Activated naive CD4-positive, alpha-beta T cell treated with Interleukin-2 at 50 U/mL for 16 hours (primary cell): ENCODE data around the gene CTTN.

Experiments used
- DNase-seq: peaks from one replicate; pipeline ENCODE4 v3.0.0-alpha.2; 2020

The CTTN gene

DNA sequence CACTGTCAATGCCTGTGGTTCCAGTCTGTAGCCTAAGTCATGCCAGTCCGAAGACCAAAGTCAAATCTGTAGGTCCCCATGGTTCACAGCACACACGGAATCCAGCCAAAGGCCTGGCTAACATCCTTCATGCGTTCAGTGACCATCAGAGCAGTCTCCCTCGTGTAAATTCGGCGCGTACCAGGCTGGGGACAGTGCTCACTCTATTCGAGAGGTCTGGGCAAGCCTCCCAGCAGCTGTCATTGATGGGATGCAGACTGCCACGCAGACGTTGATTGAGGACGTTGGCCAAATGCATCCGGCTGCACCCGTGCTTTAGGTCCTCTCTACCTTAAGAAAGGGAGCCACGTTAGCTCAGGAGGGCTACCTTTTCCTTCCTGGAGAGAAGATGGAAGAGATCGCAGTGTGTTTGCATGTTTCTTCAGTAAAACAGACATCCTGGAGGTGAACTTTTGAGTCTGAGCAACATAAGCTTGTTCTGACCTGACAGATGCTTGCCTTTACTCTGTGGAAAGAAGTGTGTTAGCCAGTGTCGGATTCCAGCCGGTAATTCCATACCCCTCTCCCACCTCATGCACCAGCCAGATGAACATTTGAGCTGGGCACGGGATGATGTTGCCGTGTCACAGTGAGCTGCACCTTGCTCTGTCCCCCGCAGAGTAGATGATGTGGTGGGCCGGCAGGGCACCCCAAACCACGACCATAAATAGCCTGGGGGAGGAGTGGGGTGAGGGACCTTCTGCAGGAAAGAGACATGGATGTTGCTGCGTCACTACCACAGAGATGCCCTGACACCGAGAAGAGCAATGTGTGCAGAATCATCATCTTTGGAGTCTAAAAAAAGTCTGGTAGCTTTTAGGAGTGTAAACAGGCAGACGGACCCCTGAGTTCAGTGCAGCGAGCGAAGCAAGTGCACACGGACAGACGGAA is 12.2 kb downstream of the CTTN start:
- no peak for DNase-seq

- DNase-seq, result no peak
Measured at GRCh38 chr11:70411713-70412452, 13.6 kb downstream of the CTTN start.

DNA sequence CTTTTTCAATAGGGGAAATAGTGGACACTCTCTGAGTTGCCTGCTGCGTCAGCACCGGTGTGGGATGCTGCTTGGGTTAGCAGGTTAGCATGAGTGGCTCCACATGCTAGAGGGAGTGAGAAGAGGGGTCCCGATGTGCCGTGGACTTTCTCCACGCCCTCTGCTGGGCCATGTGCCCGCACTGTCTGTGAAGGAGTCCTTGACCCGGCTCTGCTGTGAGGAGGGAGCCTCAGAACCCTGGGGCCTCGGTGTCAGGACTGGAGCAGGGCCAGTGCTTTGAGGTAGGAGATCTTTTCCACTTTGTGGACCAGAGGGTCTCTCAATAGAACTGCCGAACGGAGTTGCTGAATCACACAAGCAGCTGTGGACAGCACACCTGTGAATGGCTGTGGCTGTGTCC is 14.8 kb downstream of the CTTN start:
- DNase-seq, result no peak

- no peak for DNase-seq
Measured at GRCh38 chr11:70414341-70415100, 16.2 kb downstream of the CTTN start.

DNA sequence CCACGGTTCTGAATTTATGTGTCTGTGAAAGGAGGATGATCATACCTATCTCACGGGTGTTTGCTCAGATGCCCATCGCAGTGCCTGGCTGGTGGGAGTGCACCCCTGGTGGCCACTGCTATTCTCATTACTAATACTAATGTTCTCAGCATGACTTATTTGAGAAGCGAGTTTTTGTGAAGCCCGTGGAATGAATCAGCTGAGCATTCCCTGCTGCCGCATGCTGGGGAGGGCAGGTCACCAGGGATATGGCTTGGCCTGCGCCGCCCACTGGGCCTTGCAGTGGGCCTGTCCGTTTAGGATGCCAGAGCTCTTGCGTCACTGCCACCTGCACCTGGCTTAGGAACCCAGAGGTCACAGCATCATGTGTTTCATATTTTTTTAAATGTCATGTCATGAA is 16.9 kb downstream of the CTTN start:
- DNase-seq, result no peak

DNA sequence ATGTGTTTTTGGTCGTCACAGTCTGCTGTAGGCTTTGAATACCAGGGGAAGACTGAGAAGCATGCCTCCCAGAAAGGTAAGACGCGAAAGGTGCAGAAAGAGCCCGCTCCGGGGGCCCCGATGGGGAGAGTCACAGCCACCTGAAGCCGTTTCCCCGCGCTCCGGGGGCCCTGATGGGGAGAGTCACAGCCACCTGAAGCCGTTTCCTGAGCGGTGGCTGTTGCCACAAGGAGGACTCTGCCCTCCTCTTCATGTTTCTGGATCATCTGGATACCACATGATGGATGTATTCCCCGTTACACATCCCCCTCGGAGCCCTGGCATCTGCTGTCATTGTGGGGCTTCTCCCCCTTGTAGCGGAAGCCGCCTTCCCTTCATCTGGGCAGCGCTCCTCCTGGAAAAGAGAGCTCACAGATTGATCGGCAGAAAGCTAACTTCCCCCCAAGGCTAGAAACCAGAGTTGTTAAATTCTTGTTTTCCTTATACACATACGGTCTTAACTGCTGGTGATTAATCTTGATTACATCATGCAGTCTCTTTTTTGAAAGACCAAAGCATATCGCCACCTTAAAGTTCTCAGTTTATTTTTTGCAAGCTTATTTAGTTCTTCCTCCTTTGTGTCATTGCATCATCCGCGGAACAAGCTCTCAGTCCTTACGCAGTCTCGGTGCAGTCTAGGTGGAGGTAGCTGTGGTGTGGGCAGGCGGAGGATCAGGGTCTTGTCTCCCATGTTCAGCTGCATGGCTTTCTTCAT is 17.5 kb downstream of the CTTN start:
- DNase-seq, result no peak

DNA sequence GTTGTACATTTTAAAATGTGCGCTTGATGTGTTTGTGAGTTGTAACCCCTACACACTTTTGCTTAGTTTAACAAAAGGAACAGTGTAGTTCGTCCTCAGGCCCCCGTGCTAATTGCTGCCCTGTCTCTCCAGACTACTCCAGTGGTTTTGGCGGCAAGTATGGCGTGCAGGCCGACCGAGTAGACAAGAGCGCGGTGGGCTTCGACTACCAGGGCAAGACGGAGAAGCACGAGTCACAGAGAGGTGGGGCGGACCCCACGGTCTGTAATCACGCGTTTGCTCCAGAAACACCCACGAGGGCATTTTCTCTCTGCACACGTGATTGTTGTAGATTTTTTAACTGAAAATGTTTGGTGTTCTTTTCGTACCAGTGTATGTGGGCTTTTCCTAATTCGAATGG is 18.6 kb downstream of the CTTN start:
- no peak for DNase-seq

- no peak for DNase-seq
Measured at GRCh38 chr11:70418130-70418529, 19.8 kb downstream of the CTTN start.

GRCh38 chr11:70419307-70420007 is 21.1 kb downstream of the CTTN start:
- no peak for DNase-seq

DNA sequence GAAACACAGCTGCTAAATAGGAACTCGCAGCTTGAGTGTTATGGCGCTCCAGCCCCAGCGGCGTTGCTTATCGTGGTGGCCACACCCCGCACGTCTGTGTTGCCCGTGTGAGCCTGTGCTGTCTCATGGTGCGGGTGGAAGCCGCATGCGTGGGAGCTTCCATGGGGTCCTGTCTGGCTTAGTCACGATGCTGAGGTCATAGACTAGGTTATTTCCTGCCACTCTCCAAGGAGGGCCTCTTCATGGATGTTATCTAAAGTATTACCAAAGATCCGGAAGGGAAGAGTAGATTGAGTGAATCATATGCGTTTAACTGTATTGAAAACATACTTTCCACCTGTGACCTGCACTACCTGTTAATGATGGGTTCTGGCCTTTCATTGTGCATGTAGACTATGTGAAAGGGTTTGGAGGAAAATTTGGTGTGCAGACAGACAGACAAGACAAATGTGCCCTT is 21.7 kb downstream of the CTTN start:
- DNase-seq, result no peak

GRCh38 chr11:70420496-70420895 is 22.2 kb downstream of the CTTN start:
- DNase-seq, result no peak

GRCh38 chr11:70421123-70421522 is 22.8 kb downstream of the CTTN start:
- no peak for DNase-seq

GRCh38 chr11:70422692-70423522 is 24.6 kb downstream of the CTTN start:
- no peak for DNase-seq

DNA sequence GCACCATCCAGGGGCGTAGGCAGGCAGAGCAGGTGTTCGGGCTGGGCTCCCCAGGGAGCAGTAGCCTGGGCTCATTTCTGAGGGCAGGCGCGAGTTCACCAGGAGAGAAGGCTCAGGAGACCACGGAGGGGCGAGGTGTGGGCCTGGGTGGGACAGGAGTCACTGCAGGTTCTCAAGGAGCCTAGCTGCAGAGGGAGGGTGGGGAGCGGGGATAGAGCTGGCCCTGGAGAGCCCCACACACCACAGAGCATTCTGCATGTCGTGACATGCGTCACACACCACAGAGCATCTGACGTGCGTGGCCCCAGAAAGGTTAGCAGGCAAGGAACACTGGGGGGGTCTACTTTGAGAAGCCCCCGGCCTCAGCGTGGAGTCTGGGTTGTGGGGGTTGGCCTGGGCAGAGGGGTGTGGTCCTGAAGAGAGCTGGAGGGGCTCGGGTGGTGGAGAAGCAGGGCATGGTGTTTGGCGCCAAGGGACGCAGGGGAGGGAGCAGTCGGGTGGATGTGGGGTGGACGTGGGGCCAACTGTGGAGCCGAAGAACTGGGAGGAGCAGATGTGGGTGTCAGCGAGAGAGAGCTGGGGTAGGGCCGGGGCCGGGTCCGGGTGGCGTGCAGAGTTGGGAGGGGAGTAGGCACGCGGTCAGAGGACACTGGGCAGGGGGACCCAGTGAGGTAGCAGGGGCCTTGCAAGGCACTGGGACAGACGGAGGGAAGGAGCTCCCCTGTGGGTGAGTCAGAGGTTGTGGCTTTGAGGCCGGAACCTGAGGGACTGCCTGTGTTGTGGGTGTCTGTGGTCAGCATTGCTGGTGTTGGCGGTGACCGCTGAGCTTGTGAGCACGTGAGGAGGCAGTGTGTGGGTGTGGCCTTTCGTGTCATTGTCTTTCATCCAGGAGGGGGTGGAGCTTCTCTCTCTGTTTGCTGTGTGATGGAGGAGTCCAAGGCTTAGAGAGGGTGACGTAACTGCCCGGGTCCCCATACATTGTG is 25.5 kb downstream of the CTTN start:
- DNase-seq, result peak; percentile 46

GRCh38 chr11:70424765-70425344 is 26.5 kb downstream of the CTTN start:
- DNase-seq, result no peak

DNA sequence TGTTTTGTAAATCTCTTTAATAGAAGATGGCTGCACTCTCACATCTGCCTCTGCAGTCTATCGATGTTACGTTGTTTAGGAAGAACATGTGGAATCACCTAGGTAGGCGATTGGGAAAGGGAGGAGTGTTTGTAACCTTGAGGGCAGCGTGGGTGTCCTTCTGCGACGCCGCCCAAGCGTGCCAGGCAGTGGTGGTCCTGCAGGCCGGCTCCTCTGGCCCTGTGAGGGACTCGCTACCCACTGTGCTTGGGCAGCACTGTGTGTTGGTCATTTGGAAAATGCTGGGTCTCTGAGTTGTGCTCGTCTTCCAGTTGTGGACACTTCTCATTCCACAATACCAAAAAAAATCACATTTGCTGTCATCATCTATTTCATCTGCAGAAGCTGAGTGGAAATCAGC is 29.1 kb downstream of the CTTN start:
- DNase-seq, result no peak

- DNase-seq, result no peak
Measured at GRCh38 chr11:70428701-70429427, 30.5 kb downstream of the CTTN start.

- no peak for DNase-seq
Measured at GRCh38 chr11:70429428-70429705, 31.0 kb downstream of the CTTN start.
